H9 (cell line): ENCODE results near the gene GPC4. TPM values are rescaled to one million over a fixed set of nuclear protein-coding genes. Genes with fewer than 3 reads are reported as not detected.

Experiments used
- DNase-seq: peaks from one replicate; pipeline ENCODE4 v3.0.0-alpha.2; 2017
- H2AFZ ChIP-seq: one replicate; pipeline ENCODE4 v1.6.1; 2013; ENCODE audit warnings: mild to moderate bottlenecking, low read length, control low read depth, moderate library complexity
- H2AK5ac ChIP-seq: 2 replicates; pipeline ENCODE4 v1.6.1; 2013; ENCODE audit warnings: low read length, control low read depth, mixed read lengths; ENCODE audit not compliant: insufficient read length
- H2BK120ac ChIP-seq: one replicate; pipeline ENCODE4 v1.6.1; 2013; ENCODE audit warnings: low read depth, mild to moderate bottlenecking, low read length, control low read depth, inconsistent platforms; ENCODE audit not compliant: poor library complexity, severe bottlenecking
- H2BK12ac ChIP-seq: 2 replicates; pipeline ENCODE4 v1.6.1; 2013; ENCODE audit warnings: low read length, control low read depth, mixed read lengths, low read depth; ENCODE audit not compliant: insufficient read length
- H2BK15ac ChIP-seq: 2 replicates; pipeline ENCODE4 v1.6.1; 2013; ENCODE audit warnings: low read depth, low read length, control low read depth
- H2BK20ac ChIP-seq: one replicate; pipeline ENCODE4 v1.6.1; 2013; ENCODE audit warnings: low read depth, mild to moderate bottlenecking, low read length, control low read depth, inconsistent platforms; ENCODE audit not compliant: poor library complexity, severe bottlenecking
- H2BK5ac ChIP-seq: 2 replicates; pipeline ENCODE4 v1.6.1; 2013; ENCODE audit warnings: low read length, control low read depth, mixed read lengths; ENCODE audit not compliant: insufficient read length
- H3K14ac ChIP-seq: 2 replicates; pipeline ENCODE4 v1.6.1; 2013; ENCODE audit warnings: low read length, control low read depth; ENCODE audit not compliant: insufficient read depth
- H3K18ac ChIP-seq: 2 replicates; pipeline ENCODE4 v1.6.1; 2013; ENCODE audit warnings: low read depth, mild to moderate bottlenecking, mixed read lengths, low read length, control low read depth; ENCODE audit not compliant: insufficient read length
- H3K23ac ChIP-seq: 2 replicates; pipeline ENCODE4 v1.6.1; 2013; ENCODE audit warnings: low read length, control low read depth, mixed read lengths, low read depth; ENCODE audit not compliant: insufficient read length
- H3K23me2 ChIP-seq: 2 replicates; pipeline ENCODE4 v1.6.1; 2013; ENCODE audit warnings: low read depth, mild to moderate bottlenecking, mixed read lengths, low read length, control low read depth; ENCODE audit not compliant: insufficient read length, poor library complexity, severe bottlenecking
- H3K27ac ChIP-seq: 2 replicates; pipeline ENCODE4 v1.5.1; 2013; ENCODE audit warnings: low read length, control low read depth, mixed read lengths, low read depth; ENCODE audit not compliant: insufficient read length
- H3K27me3 ChIP-seq: 2 replicates; pipeline ENCODE4 v1.6.1; 2013; ENCODE audit warnings: low read length, control low read depth, inconsistent platforms; ENCODE audit not compliant: insufficient read depth
- H3K4ac ChIP-seq: 2 replicates; pipeline ENCODE4 v1.6.1; 2013; ENCODE audit warnings: low read depth, mild to moderate bottlenecking, control low read depth, inconsistent platforms, low read length, moderate library complexity
- H3K4me1 ChIP-seq: 2 replicates; pipeline ENCODE4 v1.6.1; 2013; ENCODE audit warnings: low read length, control low read depth, inconsistent platforms; ENCODE audit not compliant: insufficient read depth
- H3K4me2 ChIP-seq: 2 replicates; pipeline ENCODE4 v1.6.1; 2013; ENCODE audit warnings: low read length, control low read depth, mixed read lengths; ENCODE audit not compliant: insufficient read length, insufficient read depth
- H3K56ac ChIP-seq: 2 replicates; pipeline ENCODE4 v1.6.1; 2013; ENCODE audit warnings: low read depth, mild to moderate bottlenecking, mixed read lengths, low read length, control low read depth; ENCODE audit not compliant: insufficient read length
- H3K79me1 ChIP-seq: 2 replicates; pipeline ENCODE4 v1.6.1; 2013; ENCODE audit warnings: low read depth, mild to moderate bottlenecking, moderate library complexity, low read length, control low read depth, inconsistent platforms; ENCODE audit not compliant: insufficient read depth, poor library complexity, severe bottlenecking
- H3K79me2 ChIP-seq: 2 replicates; pipeline ENCODE4 v1.6.1; 2013; ENCODE audit warnings: low read length, control low read depth, inconsistent platforms; ENCODE audit not compliant: insufficient read depth
- H3K9ac ChIP-seq: 2 replicates; pipeline ENCODE4 v1.6.1; 2013; ENCODE audit warnings: low read length, control low read depth, mixed read lengths; ENCODE audit not compliant: insufficient read length; ENCODE audit errors: extremely low read depth
- H3K9me3 ChIP-seq: one replicate; pipeline ENCODE4 v1.6.1; 2013; ENCODE audit warnings: low read depth, low read length, inconsistent platforms; ENCODE audit not compliant: control insufficient read depth
- H3T11ph ChIP-seq: one replicate; pipeline ENCODE4 v1.6.1; 2013; ENCODE audit warnings: mild to moderate bottlenecking, low read length, control low read depth, inconsistent platforms
- H4K20me1 ChIP-seq: one replicate; pipeline ENCODE4 v1.6.1; 2013; ENCODE audit not compliant: control insufficient read depth, insufficient read length, insufficient read depth
- H4K5ac ChIP-seq: 2 replicates; pipeline ENCODE4 v1.6.1; 2013; ENCODE audit warnings: low read depth, mild to moderate bottlenecking, mixed read lengths, low read length, control low read depth; ENCODE audit not compliant: insufficient read length
- H4K8ac ChIP-seq: replicated peaks from 2 replicates; pipeline ENCODE4 v1.6.1; 2013; ENCODE audit warnings: low read length, control low read depth, mixed read lengths, low read depth; ENCODE audit not compliant: insufficient read length
- H4K91ac ChIP-seq: 2 replicates; pipeline ENCODE4 v1.6.1; 2013; ENCODE audit warnings: low read depth, mild to moderate bottlenecking, moderate library complexity, mixed read lengths, low read length, control low read depth; ENCODE audit not compliant: insufficient read length
- H3K27ac Mint-ChIP-seq, 3 experiments: 2 replicates in 2 of 3; 3 replicates in 1 of 3; pipeline ENCODE4 v1.8.0; 2020 to 2021; ENCODE audit warnings: mixed read lengths in 3 of 3, mild to moderate bottlenecking in 1 of 3, moderate library complexity in 1 of 3
- H3K27me3 Mint-ChIP-seq: 2 replicates; pipeline ENCODE4 v1.8.0; 2021; ENCODE audit warnings: low read depth, mild to moderate bottlenecking, moderate library complexity, mixed read lengths
- H3K36me3 Mint-ChIP-seq, 3 experiments: 2 replicates in 2 of 3; 3 replicates in 1 of 3; pipeline ENCODE4 v1.8.0; 2020 to 2021; ENCODE audit warnings: low read depth in 3 of 3, mixed read lengths in 3 of 3; ENCODE audit not compliant: insufficient read depth in 1 of 3
- H3K4me1 Mint-ChIP-seq, 2 experiments: 2 replicates each; pipeline ENCODE4 v1.8.0; 2020; ENCODE audit warnings: mixed read lengths in 2 of 2
- H3K4me3 Mint-ChIP-seq, 2 experiments: 2 replicates in 1 of 2; 3 replicates in 1 of 2; pipeline ENCODE4 v1.8.0; 2020 to 2021; ENCODE audit warnings: mild to moderate bottlenecking in 2 of 2, mixed read lengths in 2 of 2, moderate library complexity in 1 of 2
- H3K9me3 Mint-ChIP-seq, 2 experiments: 2 replicates in 1 of 2; 3 replicates in 1 of 2; pipeline ENCODE4 v1.8.0; 2020; ENCODE audit warnings: mild to moderate bottlenecking in 2 of 2, mixed read lengths in 2 of 2, moderate library complexity in 1 of 2
- CTCF ChIP-seq: fragments of 200-600 bp; sonication (generic); conservative IDR thresholded peaks from 3 replicates; pipeline ENCODE4 v1.8.0; 2021; ENCODE audit warnings: antibody characterized with exemption, mild to moderate bottlenecking
- WGBS: extraction: QIAGEN DNeasy Blood & Tissue Kit; methylation state at CpG from one replicate; pipeline ENCODE4 v1.1.7; 2013; ENCODE audit warnings: missing lambda C conversion rate, low lambda C conversion rate, mixed read lengths; ENCODE audit not compliant: insufficient read length; ENCODE audit errors: extremely low coverage; 5-methylcytosine and 5-hydroxymethylcytosine counted together
- total RNA-seq: library from RNA; stranded (reverse); gene quantifications from 2 replicates; pipeline ENCODE4 v1.2.1, GENCODE V29; 2021

Gene GPC4
- total RNA-seq, 1 experiment from 2014 or later: 416 TPM

GRCh38 chrX:133384454-133384853 is 30.8 kb downstream of the GPC4 start:
- DNase-seq: no peak
- H4K20me1 ChIP-seq: no peaks in the 10 kb centered on the region
- Mint-ChIP-seq H3K36me3 (peaks cover 9 to 52% (median 38%) of the 10 kb centered on the region in 3 experiments; a peak in 6 of 7 replicates), H3K4me1 (peaks cover 72 to 81% of the 10 kb centered on the region in 2 experiments), H3K4me3 (no peak overlapping the region), H3K9me3 (no peaks in the 10 kb centered on the region), H3K27me3 (no peaks in the 10 kb centered on the region), H3K27ac (peak overlapping the region in 2 of 3 experiments; percentile 12 to 73; a peak in 2 of 7 replicates)
- H3K23ac ChIP-seq: no peak overlapping the region
- no peak for TF ChIP-seq CTCF
- no peaks in the 10 kb centered on the region for H3K27me3 ChIP-seq
- H3K23me2 ChIP-seq: no peaks in the 10 kb centered on the region
- peaks cover 19% of the 10 kb centered on the region for H3K4me1 ChIP-seq
- H4K91ac ChIP-seq: no peak overlapping the region
- H3K9ac ChIP-seq: no peak overlapping the region
- H4K5ac ChIP-seq: no peak overlapping the region
- no peak overlapping the region for H2BK20ac ChIP-seq
- no peak overlapping the region for H2BK12ac ChIP-seq
- H2AK5ac ChIP-seq: no peak overlapping the region
- H3T11ph ChIP-seq: no peak overlapping the region
- no peak overlapping the region for H3K14ac ChIP-seq
- H4K8ac ChIP-seq: no peak overlapping the region
- no CpG with 5 or more reads among the region's 6 CpGs for WGBS
- H3K9me3 ChIP-seq: no peaks in the 10 kb centered on the region
- H2AFZ ChIP-seq: no peak overlapping the region
- H3K27ac ChIP-seq: no peak overlapping the region
- peaks cover 8% of the 10 kb centered on the region for H3K79me1 ChIP-seq
- no peak overlapping the region for H2BK15ac ChIP-seq
- no peak overlapping the region for H2BK5ac ChIP-seq
- H3K79me2 ChIP-seq: peaks cover 75% of the 10 kb centered on the region
- H3K18ac ChIP-seq: no peak overlapping the region
- no peak overlapping the region for H2BK120ac ChIP-seq
- no peak overlapping the region for H3K4me2 ChIP-seq
- H3K4ac ChIP-seq: no peak overlapping the region
- H3K56ac ChIP-seq: no peak overlapping the region
